ENCODE measurements around the gene CFLAR. TPM values are rescaled to one million over a fixed set of nuclear protein-coding genes. Genes with fewer than 3 reads are reported as not detected.

CFLAR gene
- total and polyA plus RNA-seq, 2 of the 13 experiments (the other 11 are each of a cell fraction or from before 2014, with no cell fraction given): 43.8 to 92.1 TPM

DNA sequence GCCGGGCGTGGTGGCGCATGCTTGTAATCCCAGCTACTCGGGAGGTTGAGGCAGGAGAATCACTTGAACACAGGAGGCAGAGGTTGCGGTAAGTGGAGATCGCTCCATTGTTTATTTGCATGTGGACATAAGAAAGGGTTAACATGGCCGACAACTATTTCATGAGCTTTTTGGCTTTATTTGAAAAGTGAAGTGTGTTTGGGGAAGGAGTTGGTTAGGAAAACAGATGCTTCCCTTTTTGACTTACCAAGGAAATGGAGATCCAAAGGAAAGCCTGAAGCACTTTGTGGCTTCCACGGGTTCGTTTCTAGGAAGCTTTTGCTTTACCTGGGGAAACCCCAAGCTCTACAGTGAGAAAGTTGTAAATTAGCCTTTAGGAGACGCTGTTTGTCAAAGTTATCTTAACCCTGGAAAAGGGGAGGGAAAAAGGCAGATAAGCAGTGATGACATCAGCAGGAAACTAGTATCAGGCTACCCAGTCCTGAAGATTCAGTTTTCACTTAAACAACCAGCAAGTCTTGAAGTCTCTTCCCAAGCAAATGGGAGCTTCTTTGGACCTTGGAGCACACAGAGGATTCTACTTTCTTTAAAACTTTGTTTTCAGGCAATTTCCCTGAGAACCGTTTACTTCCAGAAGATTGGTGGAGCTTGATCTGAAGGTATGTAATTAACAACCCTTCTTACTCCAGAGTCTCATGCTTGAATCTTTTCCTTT is 66.8 kb downstream of the CFLAR start, which contains the start of gene CASP10 (continued):
- TF ChIP-seq, protein P1, sequence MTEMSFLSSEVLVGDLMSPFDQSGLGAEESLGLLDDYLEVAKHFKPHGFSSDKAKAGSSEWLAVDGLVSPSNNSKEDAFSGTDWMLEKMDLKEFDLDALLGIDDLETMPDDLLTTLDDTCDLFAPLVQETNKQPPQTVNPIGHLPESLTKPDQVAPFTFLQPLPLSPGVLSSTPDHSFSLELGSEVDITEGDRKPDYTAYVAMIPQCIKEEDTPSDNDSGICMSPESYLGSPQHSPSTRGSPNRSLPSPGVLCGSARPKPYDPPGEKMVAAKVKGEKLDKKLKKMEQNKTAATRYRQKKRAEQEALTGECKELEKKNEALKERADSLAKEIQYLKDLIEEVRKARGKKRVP (CRISPR knock-in tag; IDR thresholded peaks at IDR 0.05): peak in 1 of 2 experiments; percentile 83; a peak in 2 of 4 replicates
- no peak; the same call in 1 of the 2 replicates for TF ChIP-seq MYC (CRISPR knock-in tag; IDR thresholded peaks at IDR 0.05; ENCODE audit: borderline replicate concordance)
- TF ChIP-seq, protein P2, sequence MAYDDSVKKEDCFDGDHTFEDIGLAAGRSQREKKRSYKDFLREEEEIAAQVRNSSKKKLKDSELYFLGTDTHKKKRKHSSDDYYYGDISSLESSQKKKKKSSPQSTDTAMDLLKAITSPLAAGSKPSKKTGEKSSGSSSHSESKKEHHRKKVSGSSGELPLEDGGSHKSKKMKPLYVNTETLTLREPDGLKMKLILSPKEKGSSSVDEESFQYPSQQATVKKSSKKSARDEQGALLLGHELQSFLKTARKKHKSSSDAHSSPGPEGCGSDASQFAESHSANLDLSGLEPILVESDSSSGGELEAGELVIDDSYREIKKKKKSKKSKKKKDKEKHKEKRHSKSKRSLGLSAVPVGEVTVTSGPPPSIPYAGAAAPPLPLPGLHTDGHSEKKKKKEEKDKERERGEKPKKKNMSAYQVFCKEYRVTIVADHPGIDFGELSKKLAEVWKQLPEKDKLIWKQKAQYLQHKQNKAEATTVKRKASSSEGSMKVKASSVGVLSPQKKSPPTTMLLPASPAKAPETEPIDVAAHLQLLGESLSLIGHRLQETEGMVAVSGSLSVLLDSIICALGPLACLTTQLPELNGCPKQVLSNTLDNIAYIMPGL (CRISPR knock-in tag; IDR thresholded peaks at IDR 0.05; ENCODE audit: borderline replicate concordance in 1 of 2, low read depth in 1 of 2): peak; percentile 96 to 97
- TF ChIP-seq HOXA3 (CRISPR knock-in tag; IDR thresholded peaks at IDR 0.05): peak; percentile 61
- no peak for TF ChIP-seq DPF2 (CRISPR knock-in tag; IDR thresholded peaks at IDR 0.05; ENCODE audit: borderline replicate concordance, low read depth)
- no peak; the same call in 1 of the 2 replicates for TF ChIP-seq FOXK1 (CRISPR knock-in tag; IDR thresholded peaks at IDR 0.05; ENCODE audit: borderline replicate concordance, low read depth)
- TF ChIP-seq, protein P3, sequence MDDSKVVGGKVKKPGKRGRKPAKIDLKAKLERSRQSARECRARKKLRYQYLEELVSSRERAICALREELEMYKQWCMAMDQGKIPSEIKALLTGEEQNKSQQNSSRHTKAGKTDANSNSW (CRISPR knock-in tag; IDR thresholded peaks at IDR 0.05; ENCODE audit: borderline replicate concordance): peak; percentile 42; the same call in 1 of the 2 replicates
- TF ChIP-seq, protein P4, sequence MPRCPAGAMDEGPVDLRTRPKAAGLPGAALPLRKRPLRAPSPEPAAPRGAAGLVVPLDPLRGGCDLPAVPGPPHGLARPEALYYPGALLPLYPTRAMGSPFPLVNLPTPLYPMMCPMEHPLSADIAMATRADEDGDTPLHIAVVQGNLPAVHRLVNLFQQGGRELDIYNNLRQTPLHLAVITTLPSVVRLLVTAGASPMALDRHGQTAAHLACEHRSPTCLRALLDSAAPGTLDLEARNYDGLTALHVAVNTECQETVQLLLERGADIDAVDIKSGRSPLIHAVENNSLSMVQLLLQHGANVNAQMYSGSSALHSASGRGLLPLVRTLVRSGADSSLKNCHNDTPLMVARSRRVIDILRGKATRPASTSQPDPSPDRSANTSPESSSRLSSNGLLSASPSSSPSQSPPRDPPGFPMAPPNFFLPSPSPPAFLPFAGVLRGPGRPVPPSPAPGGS (CRISPR knock-in tag; IDR thresholded peaks at IDR 0.05): peak; percentile 88; the same call in 1 of the 2 replicates
- TF ChIP-seq, protein P5, sequence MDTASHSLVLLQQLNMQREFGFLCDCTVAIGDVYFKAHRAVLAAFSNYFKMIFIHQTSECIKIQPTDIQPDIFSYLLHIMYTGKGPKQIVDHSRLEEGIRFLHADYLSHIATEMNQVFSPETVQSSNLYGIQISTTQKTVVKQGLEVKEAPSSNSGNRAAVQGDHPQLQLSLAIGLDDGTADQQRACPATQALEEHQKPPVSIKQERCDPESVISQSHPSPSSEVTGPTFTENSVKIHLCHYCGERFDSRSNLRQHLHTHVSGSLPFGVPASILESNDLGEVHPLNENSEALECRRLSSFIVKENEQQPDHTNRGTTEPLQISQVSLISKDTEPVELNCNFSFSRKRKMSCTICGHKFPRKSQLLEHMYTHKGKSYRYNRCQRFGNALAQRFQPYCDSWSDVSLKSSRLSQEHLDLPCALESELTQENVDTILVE (CRISPR knock-in tag; IDR thresholded peaks at IDR 0.05): peak; percentile 82; the same call in 1 of the 2 replicates
- peak; percentile 81; the same call in 1 of the 2 replicates for TF ChIP-seq SIX1 (CRISPR knock-in tag; IDR thresholded peaks at IDR 0.05; ENCODE audit: borderline replicate concordance)
- TF ChIP-seq, protein P6, sequence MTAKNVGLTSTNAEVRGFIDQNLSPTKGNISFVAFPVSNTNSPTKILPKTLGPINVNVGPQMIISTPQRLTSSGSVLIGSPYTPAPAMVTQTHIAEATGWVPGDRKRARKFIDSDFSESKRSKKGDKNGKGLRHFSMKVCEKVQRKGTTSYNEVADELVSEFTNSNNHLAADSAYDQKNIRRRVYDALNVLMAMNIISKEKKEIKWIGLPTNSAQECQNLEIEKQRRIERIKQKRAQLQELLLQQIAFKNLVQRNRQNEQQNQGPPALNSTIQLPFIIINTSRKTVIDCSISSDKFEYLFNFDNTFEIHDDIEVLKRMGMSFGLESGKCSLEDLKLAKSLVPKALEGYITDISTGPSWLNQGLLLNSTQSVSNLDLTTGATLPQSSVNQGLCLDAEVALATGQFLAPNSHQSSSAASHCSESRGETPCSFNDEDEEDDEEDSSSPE (CRISPR knock-in tag; IDR thresholded peaks at IDR 0.05): peak; percentile 81
- TF ChIP-seq ZNF790 (CRISPR knock-in tag; IDR thresholded peaks at IDR 0.05; ENCODE audit: borderline replicate concordance): no peak
- TF ChIP-seq, protein P7, sequence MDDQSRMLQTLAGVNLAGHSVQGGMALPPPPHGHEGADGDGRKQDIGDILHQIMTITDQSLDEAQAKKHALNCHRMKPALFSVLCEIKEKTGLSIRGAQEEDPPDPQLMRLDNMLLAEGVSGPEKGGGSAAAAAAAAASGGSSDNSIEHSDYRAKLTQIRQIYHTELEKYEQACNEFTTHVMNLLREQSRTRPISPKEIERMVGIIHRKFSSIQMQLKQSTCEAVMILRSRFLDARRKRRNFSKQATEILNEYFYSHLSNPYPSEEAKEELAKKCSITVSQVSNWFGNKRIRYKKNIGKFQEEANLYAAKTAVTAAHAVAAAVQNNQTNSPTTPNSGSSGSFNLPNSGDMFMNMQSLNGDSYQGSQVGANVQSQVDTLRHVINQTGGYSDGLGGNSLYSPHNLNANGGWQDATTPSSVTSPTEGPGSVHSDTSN (CRISPR knock-in tag; IDR thresholded peaks at IDR 0.05; ENCODE audit: borderline replicate concordance): no peak
- peak in 1 of 2 experiments; percentile 78; a peak in 1 of 4 replicates for TF ChIP-seq KLF16 (CRISPR knock-in tag; IDR thresholded peaks at IDR 0.05)
- TF ChIP-seq GATA4 (IDR thresholded peaks at IDR 0.05; ENCODE audit: borderline replicate concordance, low read depth): peak; percentile 78; the same call in 1 of the 2 replicates
- TF ChIP-seq, protein P8, sequence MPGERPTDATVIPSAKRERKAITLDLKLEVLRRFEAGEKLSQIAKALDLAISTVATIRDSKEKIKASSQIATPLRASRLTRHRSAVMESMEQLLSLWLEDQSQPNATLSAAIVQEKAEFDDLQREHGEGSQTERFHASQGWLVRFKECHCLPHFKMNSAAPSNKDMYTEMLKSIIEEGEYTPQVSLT (CRISPR knock-in tag; IDR thresholded peaks at IDR 0.05; ENCODE audit: borderline replicate concordance, low read depth): no peak
- no peak for TF ChIP-seq NFE2 (CRISPR knock-in tag; IDR thresholded peaks at IDR 0.05)
